ENCODE measurements around the gene IL21R. TPM values are rescaled to one million over a fixed set of nuclear protein-coding genes. Genes with fewer than 3 reads are reported as not detected.

Gene IL21R
- total and polyA plus RNA-seq, 5 donors: 0.34 to 1.4 (median 0.81) TPM

DNA sequence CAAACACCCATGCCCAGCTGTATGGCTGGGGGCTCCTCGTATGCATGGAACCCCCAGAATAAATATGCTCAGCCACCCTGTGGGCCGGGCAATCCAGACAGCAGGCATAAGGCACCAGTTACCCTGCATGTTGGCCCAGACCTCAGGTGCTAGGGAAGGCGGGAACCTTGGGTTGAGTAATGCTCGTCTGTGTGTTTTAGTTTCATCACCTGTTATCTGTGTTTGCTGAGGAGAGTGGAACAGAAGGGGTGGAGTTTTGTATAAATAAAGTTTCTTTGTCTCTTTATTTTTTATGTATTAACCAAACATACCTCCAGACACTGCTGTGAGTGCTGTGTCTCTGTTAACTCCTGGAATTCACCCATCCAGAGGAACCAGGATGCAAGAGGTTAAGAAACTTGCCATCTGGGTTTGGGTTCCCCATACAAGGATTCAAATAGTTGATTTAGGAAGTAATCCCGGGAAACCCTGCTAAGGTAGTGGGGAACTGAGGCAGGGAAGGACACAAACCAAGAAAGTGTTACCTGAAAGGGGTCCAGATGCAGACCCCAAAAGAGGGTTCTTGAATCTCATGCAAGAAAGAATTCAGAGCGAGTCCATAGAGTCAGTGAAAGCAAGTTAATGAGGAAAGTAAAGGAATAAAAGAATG lies 37.4 kb upstream of the IL21R start:
- DNase-seq (no peak), ATAC-seq (no peak)
- WGBS: 72% methylated on average over 6 of the region's 6 CpGs
- Histone ChIP-seq H3K27ac (ENCODE audit: low read length) (no peak overlapping the region), H3K27me3 (ENCODE audit: control insufficient read depth, insufficient read depth) (no peaks in the 10 kb centered on the region), H3K9me3 (ENCODE audit: control insufficient read depth, low read length) (no peaks in the 10 kb centered on the region), H3K4me1 (ENCODE audit: control insufficient read depth, insufficient read depth, low read length) (peaks cover 4% of the 10 kb centered on the region), H3K4me3 (ENCODE audit: low read length) (no peak overlapping the region)
- intact Hi-C loops (cut with DNase I): loop anchor here in 3 of 4 donors (2.0 to 10.0 kb wide), 4 partner anchors 130 to 190 kb away; no protein-coding TSS in a partner anchor

DNA sequence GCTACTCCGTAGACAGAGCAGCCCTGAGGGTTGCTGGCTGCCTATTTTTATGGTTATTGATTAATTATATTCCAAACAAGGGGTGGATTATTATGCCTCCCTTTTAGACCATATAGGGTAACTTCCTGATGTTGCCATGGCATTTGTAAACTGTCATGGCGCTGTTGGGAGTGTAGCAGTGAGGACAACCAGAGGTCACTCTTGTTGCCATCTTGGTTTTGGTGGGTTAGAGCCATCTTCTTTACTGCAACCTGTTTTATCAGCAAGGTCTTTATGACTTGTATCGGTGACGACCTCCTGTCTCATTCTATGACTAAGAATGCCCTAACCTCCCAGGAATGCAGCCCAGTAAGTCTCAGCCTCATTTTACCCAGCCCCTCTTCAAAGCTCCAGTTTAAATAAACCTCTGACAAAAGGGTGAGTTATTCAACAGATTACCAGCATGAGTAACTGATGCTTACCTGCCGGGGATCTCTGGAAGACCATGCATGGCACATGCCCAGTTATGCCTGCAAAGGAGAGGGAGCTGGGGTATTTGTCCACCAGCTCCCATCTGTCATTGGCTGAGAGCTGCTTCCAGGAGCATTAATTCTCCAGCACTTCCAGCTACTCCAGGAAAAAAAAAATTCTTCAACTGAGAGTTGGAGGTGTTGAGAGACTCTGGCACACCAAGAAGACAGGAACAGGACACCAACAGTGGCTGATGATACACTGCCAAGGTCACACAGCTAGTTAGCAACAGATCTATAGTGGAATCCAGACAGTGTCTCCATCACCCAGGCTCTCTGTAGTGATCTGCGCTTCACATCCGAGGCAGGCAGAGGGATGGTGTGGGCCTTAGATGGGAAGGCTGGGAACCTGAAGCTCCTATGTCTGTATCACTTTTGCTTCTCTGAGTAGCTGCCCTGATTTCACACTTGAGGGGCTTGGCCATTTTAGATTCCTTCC lies 36.6 kb upstream of the IL21R start:
- WGBS: 73% methylated on average over 7 of the region's 7 CpGs
- no peak overlapping the region for H3K27ac ChIP-seq (ENCODE audit: low read length)
- intact Hi-C loops (cut with DNase I): loop anchor here in 3 of 4 donors (2.0 to 10.0 kb wide), 4 partner anchors 131 to 191 kb away; no protein-coding TSS in a partner anchor

DNA sequence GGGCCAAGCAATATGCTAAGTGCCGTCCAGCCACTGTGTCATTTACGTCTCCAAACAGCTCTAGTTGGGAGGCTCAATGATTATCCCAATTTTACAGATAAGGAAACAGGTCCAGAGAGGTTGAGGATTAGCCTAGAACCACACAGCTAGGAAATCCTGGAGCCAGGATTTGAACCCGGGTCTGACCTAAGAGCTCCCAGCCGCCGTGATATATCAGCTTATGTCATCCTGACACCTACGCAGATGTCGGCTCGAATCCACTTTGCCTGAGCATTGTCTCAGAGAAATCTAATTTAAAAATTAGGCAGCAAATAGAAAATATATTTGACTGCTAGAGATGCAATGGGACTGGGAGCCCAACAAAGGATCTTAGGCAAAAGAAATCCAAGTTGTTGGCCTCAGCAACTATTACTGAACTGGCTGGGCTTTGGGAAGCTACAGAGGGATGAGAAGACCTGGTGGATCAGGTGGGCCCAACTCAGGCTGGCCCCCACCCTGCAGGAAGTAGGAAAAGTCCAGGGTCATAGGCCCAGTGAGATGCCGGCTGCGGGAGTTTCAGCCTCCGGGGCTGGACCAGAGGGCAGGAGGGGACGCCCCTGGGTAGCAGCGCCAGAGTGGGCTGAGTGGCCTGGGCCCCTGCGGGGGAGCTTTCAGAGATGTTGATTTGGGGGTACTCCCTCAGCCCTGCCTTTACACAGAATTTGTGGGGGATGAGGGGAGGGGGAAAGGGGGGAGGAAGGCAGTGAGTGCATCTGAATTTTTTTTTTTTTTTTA lies 35.1 kb upstream of the IL21R start:
- WGBS: 49% methylated on average over 14 of the region's 14 CpGs
- H3K27me3 ChIP-seq (ENCODE audit: control insufficient read depth, insufficient read depth): no peaks in the 10 kb centered on the region
- peaks cover 4% of the 10 kb centered on the region for H3K4me1 ChIP-seq (ENCODE audit: control insufficient read depth, insufficient read depth, low read length)
- peak; percentile 35 to 47 for ATAC-seq
- peak; percentile 57 to 76 (median 70) for DNase-seq
- H3K4me3 ChIP-seq (ENCODE audit: low read length): no peak overlapping the region
- H3K9me3 ChIP-seq (ENCODE audit: control insufficient read depth, low read length): no peaks in the 10 kb centered on the region
- H3K27ac ChIP-seq (ENCODE audit: low read length): peak overlapping the region; percentile 5
- intact Hi-C loops (cut with DNase I): loop anchor here in 2 of 4 donors (5.0 to 10.0 kb wide), 3 partner anchors 132 to 192 kb away; no protein-coding TSS in a partner anchor

More for the DNA sequence above, 36.6 kb upstream of the IL21R start:
- no peak for ATAC-seq
- no peaks in the 10 kb centered on the region for H3K27me3 ChIP-seq (ENCODE audit: control insufficient read depth, insufficient read depth)
- H3K4me1 ChIP-seq (ENCODE audit: control insufficient read depth, insufficient read depth, low read length): peaks cover 4% of the 10 kb centered on the region
- no peak for DNase-seq
- H3K9me3 ChIP-seq (ENCODE audit: control insufficient read depth, low read length): no peaks in the 10 kb centered on the region
- no peak overlapping the region for H3K4me3 ChIP-seq (ENCODE audit: low read length)

DNA sequence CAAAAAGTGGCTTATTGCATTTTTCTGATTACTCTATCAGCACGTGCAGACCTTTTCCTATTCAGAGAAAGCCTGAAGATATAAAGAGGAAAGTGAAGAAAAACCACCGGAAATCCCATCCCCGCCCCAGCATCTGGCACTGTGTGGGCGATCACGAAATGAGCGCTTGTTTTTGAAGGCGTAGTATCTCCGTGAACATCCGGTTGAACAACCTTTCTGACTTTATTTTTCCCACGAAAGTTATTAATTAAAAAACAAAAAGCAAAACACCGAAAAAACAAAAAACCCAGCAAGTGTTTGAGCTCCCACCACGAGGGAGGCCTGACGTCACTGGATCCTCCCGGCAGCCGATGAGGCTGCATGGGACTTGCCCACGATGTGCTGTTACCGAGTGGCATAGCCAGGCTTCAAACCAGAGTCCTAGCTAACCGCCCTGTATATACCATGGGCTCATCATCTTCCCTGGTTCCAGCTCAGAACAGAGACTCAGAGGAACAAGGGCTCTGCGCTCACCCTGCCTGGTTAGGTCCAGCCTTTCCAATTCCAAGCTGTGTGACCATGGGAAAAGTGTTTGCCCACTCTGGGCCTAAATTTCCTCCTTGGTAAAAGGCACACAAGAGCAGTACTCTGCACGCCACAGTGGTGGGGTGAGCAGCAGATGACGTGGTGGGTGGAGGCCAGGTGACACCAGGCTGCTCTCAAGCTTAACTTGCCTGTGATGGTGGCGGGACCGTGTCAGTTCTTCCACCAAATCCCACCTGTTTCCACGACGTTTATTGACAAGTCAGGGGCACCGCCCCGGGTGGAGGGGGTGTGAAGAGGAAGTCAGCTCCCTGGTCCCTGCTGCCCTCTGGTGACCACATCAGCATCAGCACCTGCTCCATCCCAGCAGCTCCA lies 34.3 kb upstream of the IL21R start:
- DNase-seq (peak; percentile 89 to 94 (median 92)), ATAC-seq (peak; percentile 83 to 84)
- Histone ChIP-seq H3K4me3 (ENCODE audit: low read length) (no peak overlapping the region), H3K9me3 (ENCODE audit: control insufficient read depth, low read length) (no peaks in the 10 kb centered on the region), H3K4me1 (ENCODE audit: control insufficient read depth, insufficient read depth, low read length) (peaks cover 4% of the 10 kb centered on the region), H3K27ac (ENCODE audit: low read length) (peak overlapping the region; percentile 19), H3K27me3 (ENCODE audit: control insufficient read depth, insufficient read depth) (no peaks in the 10 kb centered on the region)
- 16% methylated on average over 27 of the region's 27 CpGs for WGBS
- intact Hi-C loops (cut with DNase I): loop anchor here in 3 of 4 donors (2.0 to 10.0 kb wide), 4 partner anchors 133 to 193 kb away; no protein-coding TSS in a partner anchor

DNA sequence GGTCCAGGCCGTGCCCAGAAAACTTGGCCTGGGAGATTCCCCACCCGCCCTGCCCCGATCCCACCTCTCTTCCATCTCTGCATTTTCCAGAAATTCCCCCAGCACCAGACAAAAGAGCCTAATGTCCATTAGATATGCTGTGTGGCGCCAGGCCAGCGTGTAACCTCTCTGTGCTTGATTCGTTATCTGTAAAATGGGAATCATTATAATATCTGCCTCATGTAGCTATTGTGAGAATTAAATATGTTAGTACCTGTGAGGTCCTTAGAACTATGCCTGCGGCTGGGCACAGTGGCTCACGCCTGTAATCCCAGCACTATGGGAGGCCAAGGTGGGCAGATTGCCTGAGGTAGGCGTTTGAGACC lies 33.6 kb upstream of the IL21R start:
- DNase-seq (no peak), ATAC-seq (no peak)
- intact Hi-C loops (cut with DNase I): loop anchor here in 3 of 4 donors (2.0 to 10.0 kb wide), 4 partner anchors 134 to 194 kb away; no protein-coding TSS in a partner anchor
- no peaks in the 10 kb centered on the region for H3K9me3 ChIP-seq (ENCODE audit: control insufficient read depth, low read length)
- H3K27me3 ChIP-seq (ENCODE audit: control insufficient read depth, insufficient read depth): no peaks in the 10 kb centered on the region
- no peak overlapping the region for H3K4me3 ChIP-seq (ENCODE audit: low read length)
- WGBS: 52% methylated on average over 9 of the region's 9 CpGs
- no peak overlapping the region for H3K27ac ChIP-seq (ENCODE audit: low read length)
- H3K4me1 ChIP-seq (ENCODE audit: control insufficient read depth, insufficient read depth, low read length): peaks cover 4% of the 10 kb centered on the region

DNA sequence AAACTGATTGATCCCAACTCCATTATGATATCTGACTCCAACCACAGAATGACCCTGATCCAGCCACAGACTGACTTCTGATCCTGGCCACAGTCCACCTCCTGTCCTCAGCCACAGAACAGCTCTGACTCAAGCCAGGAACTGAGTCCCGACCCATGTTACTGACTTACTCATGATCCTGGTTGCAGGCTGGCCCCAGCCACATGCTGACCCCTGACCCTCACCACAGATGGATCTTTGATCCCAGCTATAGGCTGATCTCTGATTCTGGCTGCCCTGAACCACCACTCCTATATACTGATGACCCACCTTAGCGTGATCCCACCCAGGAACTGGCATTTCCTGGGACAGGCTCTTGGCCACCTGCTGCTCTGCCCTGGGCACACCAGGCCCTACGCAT lies 32.2 kb upstream of the IL21R start:
- intact Hi-C loops (cut with DNase I): loop anchor here (2.0 to 10.0 kb wide), 6 partner anchors 135 to 195 kb away; no protein-coding TSS in a partner anchor
- WGBS: 82% methylated on average over 3 of the region's 3 CpGs
- DNase-seq (no peak), ATAC-seq (no peak)
- Histone ChIP-seq H3K27me3 (ENCODE audit: control insufficient read depth, insufficient read depth) (no peaks in the 10 kb centered on the region), H3K4me1 (ENCODE audit: control insufficient read depth, insufficient read depth, low read length) (peaks cover 4% of the 10 kb centered on the region), H3K4me3 (ENCODE audit: low read length) (no peak overlapping the region), H3K27ac (ENCODE audit: low read length) (no peak overlapping the region), H3K9me3 (ENCODE audit: control insufficient read depth, low read length) (no peaks in the 10 kb centered on the region)

DNA sequence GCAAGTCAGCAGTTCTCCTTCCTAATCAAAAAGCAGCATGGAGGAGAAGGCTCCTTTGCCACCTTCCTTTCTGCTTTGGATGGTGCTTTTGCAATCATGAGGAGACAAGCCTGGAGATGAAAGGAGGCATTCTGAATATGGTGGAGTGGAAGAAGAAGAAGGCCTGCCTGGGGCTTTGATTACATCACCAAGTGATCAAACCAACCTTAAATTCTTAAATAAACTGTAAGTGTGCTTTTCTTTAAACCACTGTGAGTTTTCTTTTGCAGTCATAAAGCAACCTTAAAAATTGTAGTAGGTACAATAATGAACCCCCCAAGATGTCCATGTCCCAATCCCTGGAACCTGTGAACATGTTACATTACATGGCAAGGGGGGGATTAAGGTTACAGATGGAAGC lies 31.7 kb upstream of the IL21R start:
- H3K27ac ChIP-seq (ENCODE audit: low read length): no peak overlapping the region
- H3K27me3 ChIP-seq (ENCODE audit: control insufficient read depth, insufficient read depth): no peaks in the 10 kb centered on the region
- ATAC-seq: no peak
- H3K9me3 ChIP-seq (ENCODE audit: control insufficient read depth, low read length): no peaks in the 10 kb centered on the region
- H3K4me3 ChIP-seq (ENCODE audit: low read length): no peak overlapping the region
- DNase-seq: no peak
- intact Hi-C loops (cut with DNase I): loop anchor here in 2 of 4 donors (2.0 to 5.0 kb wide), 2 partner anchors 188 to 192 kb away; no protein-coding TSS in a partner anchor
- H3K4me1 ChIP-seq (ENCODE audit: control insufficient read depth, insufficient read depth, low read length): peaks cover 4% of the 10 kb centered on the region

DNA sequence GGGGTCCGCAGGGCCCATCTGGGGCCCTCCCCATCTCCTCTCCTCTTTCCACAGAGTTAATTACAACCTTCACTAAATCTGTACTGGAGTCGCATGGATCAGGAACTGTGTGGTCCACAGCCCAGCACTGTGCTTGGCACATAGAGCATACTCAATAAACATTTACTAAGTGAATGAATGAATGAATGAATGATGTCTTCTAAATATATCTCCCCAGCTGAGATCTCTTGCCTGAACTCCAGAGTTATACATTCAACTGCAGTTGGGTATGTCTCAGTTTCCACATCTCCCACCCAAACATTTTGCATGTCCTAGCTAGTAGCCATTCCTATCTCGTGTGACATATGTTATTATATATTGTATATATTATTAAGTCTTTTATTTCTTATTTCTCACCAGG lies 28.7 kb upstream of the IL21R start:
- WGBS: 95% methylated on average over 3 of the region's 3 CpGs
- intact Hi-C loops (cut with DNase I): loop anchor here in 1 of 4 donors (5.0 kb wide), 1 partner anchor 191 kb away; no protein-coding TSS in a partner anchor
- no peak for DNase-seq
- H3K27me3 ChIP-seq (ENCODE audit: control insufficient read depth, insufficient read depth): no peaks in the 10 kb centered on the region
- no peak overlapping the region for H3K4me3 ChIP-seq (ENCODE audit: low read length)
- H3K27ac ChIP-seq (ENCODE audit: low read length): no peak overlapping the region
- H3K4me1 ChIP-seq (ENCODE audit: control insufficient read depth, insufficient read depth, low read length): no peaks in the 10 kb centered on the region
- no peak for ATAC-seq
- no peaks in the 10 kb centered on the region for H3K9me3 ChIP-seq (ENCODE audit: control insufficient read depth, low read length)

DNA sequence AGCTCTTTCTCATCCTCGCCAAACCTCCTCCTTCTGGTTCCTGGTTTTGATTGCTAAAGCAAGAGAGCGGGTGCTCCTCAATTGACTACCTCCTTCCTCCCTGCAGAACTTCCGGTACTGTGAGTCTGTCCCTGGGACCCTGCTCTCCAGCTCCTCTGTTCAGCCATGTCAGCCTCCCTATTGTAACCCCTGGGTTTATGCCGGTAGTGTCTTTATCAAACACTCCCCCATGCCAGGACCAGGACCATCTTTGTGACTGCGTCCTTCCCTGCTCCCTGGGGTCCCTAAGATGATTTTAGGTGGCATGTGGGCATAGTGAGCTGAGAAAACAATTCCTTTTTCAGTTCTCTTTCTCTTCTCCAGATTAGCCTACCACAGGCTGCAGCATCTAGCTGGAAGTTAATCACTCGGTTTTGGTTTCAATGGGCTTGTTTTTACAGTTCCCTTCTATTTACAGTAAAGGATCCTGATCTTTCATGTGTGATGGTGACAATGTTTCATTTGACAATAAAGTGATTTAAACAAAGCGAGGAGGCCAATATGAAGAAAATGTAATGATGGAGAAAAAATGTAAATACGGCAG lies 27.7 kb upstream of the IL21R start:
- no peaks in the 10 kb centered on the region for H3K27me3 ChIP-seq (ENCODE audit: control insufficient read depth, insufficient read depth)
- no peak for ATAC-seq
- no peak overlapping the region for H3K4me3 ChIP-seq (ENCODE audit: low read length)
- no peaks in the 10 kb centered on the region for H3K4me1 ChIP-seq (ENCODE audit: control insufficient read depth, insufficient read depth, low read length)
- no peak for DNase-seq
- intact Hi-C loops (cut with DNase I): loop anchor here in 1 of 4 donors (5.0 kb wide), 1 partner anchor 192 kb away; no protein-coding TSS in a partner anchor
- H3K27ac ChIP-seq (ENCODE audit: low read length): peak overlapping the region; percentile 44
- H3K9me3 ChIP-seq (ENCODE audit: control insufficient read depth, low read length): no peaks in the 10 kb centered on the region
- WGBS: 65% methylated on average over 8 of the region's 8 CpGs

Data from right cardiac atrium (tissue), 5 donors.